Measurements from ENCODE around the gene FCER1G. TPM values are rescaled to one million over a fixed set of nuclear protein-coding genes. Genes with fewer than 3 reads are reported as not detected.

Gene FCER1G
- total and polyA plus RNA-seq, 2 of the 8 experiments (the other 6 are each of a cell fraction or from before 2014, with no cell fraction given), result 1.6 TPM; not detected in 1

- Histone ChIP-seq H3K9me3 (ENCODE audit: insufficient read depth in 2 of 2, low read depth in 1 of 2, low read length in 1 of 2) (no peaks in the 10 kb centered on the region), H3K36me3 (ENCODE audit: control insufficient read depth in 2 of 4, insufficient read depth in 4 of 4, low read length in 3 of 4) (no peaks in the 10 kb centered on the region), H4K5ac (ENCODE audit: insufficient read length, low read depth, low read length) (no peak overlapping the region), H3K23ac (ENCODE audit: insufficient read length) (no peak overlapping the region), H3K4me2 (ENCODE audit: insufficient read depth in 1 of 2, low read depth in 2 of 2, low read length in 2 of 2) (no peak overlapping the region), H2BK15ac (ENCODE audit: low read length) (no peak overlapping the region), H3K27me3 (replicated peaks in 1 of 4; ENCODE audit: control insufficient read depth in 3 of 4, extremely low read depth in 1 of 4, insufficient read depth in 3 of 4, low read length in 3 of 4) (no peaks in the 10 kb centered on the region), H3K79me1 (ENCODE audit: low read depth, low read length) (no peaks in the 10 kb centered on the region), H2AFZ (ENCODE audit: low read length) (no peak overlapping the region), H2AK5ac (ENCODE audit: low read depth, low read length) (no peak overlapping the region; the same call in 1 of the 2 replicates), H2BK12ac (ENCODE audit: low read depth, low read length) (no peak overlapping the region), H4K8ac (ENCODE audit: extremely low read depth, insufficient read depth, low read length) (no peak overlapping the region), H3K14ac (ENCODE audit: insufficient read length) (no peak overlapping the region), H3K4me3 (ENCODE audit: extremely low read depth in 1 of 4, insufficient read depth in 2 of 4, low read depth in 3 of 4, low read length in 4 of 4) (no peak overlapping the region), H3K23me2 (ENCODE audit: low read depth, low read length) (no peaks in the 10 kb centered on the region), H4K91ac (replicated peaks; ENCODE audit: insufficient read length, low read length) (no peak overlapping the region), H3K18ac (ENCODE audit: extremely low read depth, low read length) (no peak overlapping the region), H3K27ac (ENCODE audit: low read depth, low read length) (no peak overlapping the region), H4K20me1 (replicated peaks in 1 of 2; ENCODE audit: control insufficient read depth in 1 of 2, insufficient read depth in 2 of 2, low read length in 2 of 2) (no peaks in the 10 kb centered on the region), H3K56ac (replicated peaks; ENCODE audit: insufficient read length, low read depth, low read length) (no peak overlapping the region), H3K4me1 (replicated peaks in 1 of 4; ENCODE audit: control insufficient read depth in 3 of 4, insufficient read depth in 4 of 4, low read length in 3 of 4) (peaks cover 0 to 11% (median 2%) of the 10 kb centered on the region in 4 experiments; a peak in 4 of 7 replicates), H3K4ac (replicated peaks; ENCODE audit: insufficient read length, low read depth, low read length) (no peak overlapping the region), H3K79me2 (ENCODE audit: control insufficient read depth in 1 of 2, insufficient read depth in 2 of 2, low read length in 2 of 2) (no peaks in the 10 kb centered on the region), H2BK20ac (ENCODE audit: low read length) (no peak overlapping the region), H2BK120ac (replicated peaks; ENCODE audit: low read depth, low read length) (no peak overlapping the region), H3K9ac (replicated peaks in 1 of 4; ENCODE audit: extremely low read depth in 1 of 4, low read depth in 3 of 4, low read length in 3 of 4) (no peak overlapping the region), H2BK5ac (ENCODE audit: low read depth, low read length) (no peak overlapping the region)
- ChIA-PET POLR2A (ENCODE audit: partially characterized antibody) (interaction anchor here (1.1 to 1.8 kb wide), 3 partner anchors 9 to 38 kb away, joined by 4 to 8 read pairs (median 5); partner anchors contain the start of gene PCP4L1), CTCF (ENCODE audit: partially characterized antibody) (interaction anchor here (1.2 to 1.8 kb wide), 6 partner anchors 10 to 68 kb away, joined by 3 to 6 read pairs (median 3); partner anchors contain the start of gene ADAMTS4)
- WGBS, 2 experiments (ENCODE audit: extremely low coverage in 1 of 2, insufficient coverage in 1 of 2, insufficient read length in 1 of 2, insufficient replicate concordance in 2 of 2, low coverage in 1 of 2, low lambda C conversion rate in 2 of 2, missing lambda C conversion rate in 1 of 2), result 82% methylated on average over 3 of the region's 3 CpGs; no CpG with 5 or more reads in 1 of the 2 experiments
- FAIRE-seq (no peak), DNase-seq (ENCODE audit: low read depth in 1 of 2, low spot score in 2 of 2) (no peak)
- TF ChIP-seq CEBPB (IDR thresholded peaks at IDR 0.05; ENCODE audit: low read depth, low read length), result no peak
- no peak for TF ChIP-seq TCF12 (IDR thresholded peaks at IDR 0.05; ENCODE audit: low read depth, low read length)
- TF ChIP-seq TAF7 (optimal IDR thresholded peaks at IDR 0.05; ENCODE audit: borderline replicate concordance, low read depth, low read length), result no peak
- no peak for TF ChIP-seq CHD1 (IDR thresholded peaks at IDR 0.05; ENCODE audit: low read depth, low read length)
- no peak for TF ChIP-seq ZNF274 (IDR thresholded peaks at IDR 0.05; ENCODE audit: borderline replicate concordance, extremely low read depth, low read length)
- no peak for TF ChIP-seq MAX (IDR thresholded peaks at IDR 0.05)
- TF ChIP-seq ASH2L (IDR thresholded peaks at IDR 0.05; ENCODE audit: low read length), result no peak
- no peak for TF ChIP-seq EGR1 (IDR thresholded peaks at IDR 0.05; ENCODE audit: borderline replicate concordance, low read depth, low read length)
- TF ChIP-seq, protein P1, sequence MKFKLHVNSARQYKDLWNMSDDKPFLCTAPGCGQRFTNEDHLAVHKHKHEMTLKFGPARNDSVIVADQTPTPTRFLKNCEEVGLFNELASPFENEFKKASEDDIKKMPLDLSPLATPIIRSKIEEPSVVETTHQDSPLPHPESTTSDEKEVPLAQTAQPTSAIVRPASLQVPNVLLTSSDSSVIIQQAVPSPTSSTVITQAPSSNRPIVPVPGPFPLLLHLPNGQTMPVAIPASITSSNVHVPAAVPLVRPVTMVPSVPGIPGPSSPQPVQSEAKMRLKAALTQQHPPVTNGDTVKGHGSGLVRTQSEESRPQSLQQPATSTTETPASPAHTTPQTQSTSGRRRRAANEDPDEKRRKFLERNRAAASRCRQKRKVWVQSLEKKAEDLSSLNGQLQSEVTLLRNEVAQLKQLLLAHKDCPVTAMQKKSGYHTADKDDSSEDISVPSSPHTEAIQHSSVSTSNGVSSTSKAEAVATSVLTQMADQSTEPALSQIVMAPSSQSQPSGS (IDR thresholded peaks at IDR 0.05; ENCODE audit: low read length), result no peak
- no peak for TF ChIP-seq PHF8 (conservative IDR thresholded peaks at IDR 0.05; ENCODE audit: low read depth, low read length)
- TF ChIP-seq SUZ12 (IDR thresholded peaks at IDR 0.05; ENCODE audit: low read length), result no peak
- no peak for TF ChIP-seq CHD2 (IDR thresholded peaks at IDR 0.05; ENCODE audit: low read length)
- no peak for TF ChIP-seq JUN (IDR thresholded peaks at IDR 0.05; ENCODE audit: low read depth, low read length)
These were observed 52.2 kb downstream of the FCER1G start for GRCh38 chr1:161267321-161267720.
